Mesendoderm (in vitro differentiated cells): ENCODE measurements around the gene CCDC198.

Source experiments
- DNase-seq: peaks from one replicate; pipeline ENCODE4 v3.0.0; 2013
- H2AK5ac ChIP-seq: 2 replicates; pipeline ENCODE4 v1.6.1; 2013; ENCODE audit warnings: low read length, inconsistent platforms
- H2BK120ac ChIP-seq: 2 replicates; pipeline ENCODE4 v1.6.1; 2013; ENCODE audit warnings: low read depth, mild to moderate bottlenecking, low read length, moderate library complexity, mixed read lengths
- H2BK15ac ChIP-seq: replicated peaks from 2 replicates; pipeline ENCODE4 v1.6.1; 2013; ENCODE audit warnings: low read depth, mild to moderate bottlenecking, moderate library complexity
- H2BK5ac ChIP-seq: 2 replicates; pipeline ENCODE4 v1.6.1; 2013; ENCODE audit warnings: low read length, inconsistent platforms
- H3K18ac ChIP-seq: 2 replicates; pipeline ENCODE4 v1.6.1; 2013; ENCODE audit warnings: mild to moderate bottlenecking, low read length, mixed read lengths
- H3K23ac ChIP-seq: one replicate; pipeline ENCODE4 v1.6.1; 2013; ENCODE audit warnings: low read length
- H3K27ac ChIP-seq: 2 replicates; pipeline ENCODE4 v1.5.1; 2013; ENCODE audit warnings: low read depth, mild to moderate bottlenecking, inconsistent platforms, low read length, moderate library complexity
- H3K27me3 ChIP-seq: 2 replicates; pipeline ENCODE4 v1.6.1; 2013; ENCODE audit warnings: low read length, control low read depth, mild to moderate bottlenecking, inconsistent platforms; ENCODE audit not compliant: insufficient read depth, poor library complexity
- H3K36me3 ChIP-seq: 2 replicates; pipeline ENCODE4 v1.6.1; 2013; ENCODE audit warnings: low read length, inconsistent platforms; ENCODE audit not compliant: control insufficient read depth, insufficient read depth
- H3K4ac ChIP-seq: one replicate; pipeline ENCODE4 v1.6.1; 2013; ENCODE audit warnings: low read depth, mild to moderate bottlenecking, low read length, moderate library complexity
- H3K4me1 ChIP-seq: 2 replicates; pipeline ENCODE4 v1.6.1; 2013; ENCODE audit warnings: low read depth, low read length, inconsistent platforms; ENCODE audit not compliant: control insufficient read depth
- H3K4me2 ChIP-seq: 2 replicates; pipeline ENCODE4 v1.6.1; 2013; ENCODE audit warnings: low read length
- H3K4me3 ChIP-seq: 2 replicates; pipeline ENCODE4 v1.5.1; 2013; ENCODE audit warnings: mild to moderate bottlenecking, low read length
- H3K56ac ChIP-seq: one replicate; pipeline ENCODE4 v1.6.1; 2013; ENCODE audit warnings: low read length
- H3K79me1 ChIP-seq: 2 replicates; pipeline ENCODE4 v1.6.1; 2013; ENCODE audit warnings: low read length, inconsistent platforms
- H3K79me2 ChIP-seq: 2 replicates; pipeline ENCODE4 v1.6.1; 2013; ENCODE audit warnings: mild to moderate bottlenecking, low read length; ENCODE audit not compliant: control insufficient read depth, insufficient read depth
- H3K9ac ChIP-seq: 2 replicates; pipeline ENCODE4 v1.6.1; 2013; ENCODE audit warnings: low read length, inconsistent platforms
- H4K5ac ChIP-seq: one replicate; pipeline ENCODE4 v1.6.1; 2013; ENCODE audit warnings: low read length
- H4K8ac ChIP-seq: one replicate; pipeline ENCODE4 v1.6.1; 2013; ENCODE audit warnings: low read depth, mild to moderate bottlenecking, control low read depth, low read length, moderate library complexity
- WGBS: extraction: QIAGEN DNeasy Blood & Tissue Kit; methylation state at CpG from one replicate; pipeline ENCODE4 v1.1.7; 2013; ENCODE audit warnings: low lambda C conversion rate, missing lambda C conversion rate; ENCODE audit not compliant: insufficient coverage; ENCODE audit errors: extremely low coverage; 5-methylcytosine and 5-hydroxymethylcytosine counted together

The CCDC198 gene

DNA sequence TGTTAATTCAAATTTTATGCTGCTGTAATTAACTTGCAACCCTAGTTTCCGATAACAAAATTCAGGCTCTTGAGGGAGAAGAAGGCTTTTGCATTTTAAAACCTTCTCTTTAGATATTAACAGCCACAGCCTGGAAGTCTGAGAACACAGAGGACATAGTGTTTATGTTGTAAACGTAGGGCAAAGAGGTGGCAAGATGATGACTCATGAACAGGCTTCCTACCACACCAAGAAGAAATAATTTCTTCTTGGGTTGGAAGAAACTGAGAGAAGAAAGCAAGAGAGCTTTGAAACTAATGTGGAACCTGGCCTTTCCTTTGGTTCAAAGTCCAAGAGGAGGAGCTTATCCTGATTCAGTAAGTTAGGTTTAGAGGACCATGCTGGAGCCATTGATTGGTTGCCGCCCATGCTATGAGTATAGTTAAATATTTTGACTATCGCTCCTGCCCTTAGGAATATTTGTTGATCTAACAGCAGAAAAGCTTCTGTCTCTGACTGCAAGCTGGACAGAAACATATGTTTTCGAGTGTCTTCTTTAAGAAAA is 31.8 kb downstream of the CCDC198 start:
- no CpG with 5 or more reads among the region's 5 CpGs for WGBS
- no peaks in the 10 kb centered on the region for H3K79me2 ChIP-seq
- H3K9ac ChIP-seq, result no peak overlapping the region
- no peak overlapping the region for H3K56ac ChIP-seq
- no peaks in the 10 kb centered on the region for H3K4me1 ChIP-seq
- no peak overlapping the region for H3K4ac ChIP-seq
- no peak overlapping the region for H2BK5ac ChIP-seq
- no peak overlapping the region for H4K8ac ChIP-seq
- H3K23ac ChIP-seq, result no peak overlapping the region
- no peak overlapping the region for H3K4me3 ChIP-seq
- no peak overlapping the region for H3K4me2 ChIP-seq
- DNase-seq, result no peak
- no peak overlapping the region for H3K27ac ChIP-seq
- H3K36me3 ChIP-seq, result no peaks in the 10 kb centered on the region
- no peak overlapping the region for H2AK5ac ChIP-seq
- no peak overlapping the region for H2BK120ac ChIP-seq
- no peak overlapping the region for H3K18ac ChIP-seq
- no peak overlapping the region for H4K5ac ChIP-seq
- H2BK15ac ChIP-seq, result no peak overlapping the region
- no peaks in the 10 kb centered on the region for H3K27me3 ChIP-seq
- no peaks in the 10 kb centered on the region for H3K79me1 ChIP-seq

GRCh38 chr14:57435923-57436322 is 57.7 kb downstream of the CCDC198 start:
- Histone ChIP-seq H3K4me1 (no peaks in the 10 kb centered on the region), H3K36me3 (no peaks in the 10 kb centered on the region), H3K4me2 (no peak overlapping the region), H3K4ac (no peak overlapping the region), H3K79me1 (no peaks in the 10 kb centered on the region), H3K9ac (no peak overlapping the region), H3K4me3 (no peak overlapping the region), H3K56ac (no peak overlapping the region), H3K18ac (no peak overlapping the region), H2BK5ac (no peak overlapping the region), H4K8ac (no peak overlapping the region), H3K79me2 (no peaks in the 10 kb centered on the region), H3K27ac (no peak overlapping the region), H2BK15ac (no peak overlapping the region), H2BK120ac (no peak overlapping the region), H4K5ac (no peak overlapping the region), H2AK5ac (no peak overlapping the region), H3K27me3 (no peaks in the 10 kb centered on the region), H3K23ac (no peak overlapping the region)
- DNase-seq, result no peak

DNA sequence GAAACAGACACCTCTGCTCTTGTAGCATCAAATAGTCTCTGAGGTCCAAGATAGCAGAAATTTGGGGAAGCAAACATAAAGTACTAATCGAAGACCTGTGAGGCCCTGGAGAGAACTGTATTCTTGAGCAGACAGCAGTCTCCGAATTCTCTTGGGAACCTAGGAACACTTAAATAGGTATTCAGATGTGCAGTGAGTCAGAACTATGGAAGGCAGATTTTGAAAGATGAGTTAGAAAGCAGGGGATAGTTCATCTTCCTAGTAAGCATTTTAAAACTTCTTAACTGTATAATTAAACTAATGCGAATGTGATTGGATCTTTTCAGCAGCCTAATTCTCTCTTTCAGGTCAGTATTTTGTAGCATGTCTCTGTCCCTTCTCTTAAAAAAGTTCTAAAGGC is 72.7 kb downstream of the CCDC198 start:
- Histone ChIP-seq H3K79me2 (no peaks in the 10 kb centered on the region), H2AK5ac (no peak overlapping the region), H3K4me3 (no peak overlapping the region), H3K18ac (no peak overlapping the region), H3K4me2 (no peak overlapping the region), H3K36me3 (no peaks in the 10 kb centered on the region), H4K8ac (no peak overlapping the region), H4K5ac (no peak overlapping the region), H3K4ac (no peak overlapping the region), H3K9ac (no peak overlapping the region), H3K27me3 (no peaks in the 10 kb centered on the region), H3K23ac (no peak overlapping the region), H3K4me1 (no peaks in the 10 kb centered on the region), H3K79me1 (no peaks in the 10 kb centered on the region), H2BK120ac (no peak overlapping the region), H3K56ac (no peak overlapping the region), H3K27ac (no peak overlapping the region), H2BK5ac (no peak overlapping the region), H2BK15ac (no peak overlapping the region)
- no CpG with 5 or more reads among the region's 3 CpGs for WGBS
- DNase-seq, result no peak

GRCh38 chr14:57420033-57420432 is 73.6 kb downstream of the CCDC198 start:
- Histone ChIP-seq H2AK5ac (no peak overlapping the region), H3K27ac (no peak overlapping the region), H4K5ac (no peak overlapping the region), H3K79me1 (no peaks in the 10 kb centered on the region), H2BK15ac (no peak overlapping the region), H3K36me3 (no peaks in the 10 kb centered on the region), H3K4me3 (no peak overlapping the region), H3K27me3 (no peaks in the 10 kb centered on the region), H3K9ac (no peak overlapping the region), H3K56ac (no peak overlapping the region), H3K4me2 (no peak overlapping the region), H3K79me2 (no peaks in the 10 kb centered on the region), H3K4me1 (no peaks in the 10 kb centered on the region), H4K8ac (no peak overlapping the region), H3K4ac (no peak overlapping the region), H2BK120ac (no peak overlapping the region), H2BK5ac (no peak overlapping the region), H3K23ac (no peak overlapping the region), H3K18ac (no peak overlapping the region)
- DNase-seq, result no peak
- no CpG with 5 or more reads among the region's 4 CpGs for WGBS
